SK-N-SH (cell line): ENCODE results near the gene HEBP2. TPM values are rescaled to one million over a fixed set of nuclear protein-coding genes. Genes with fewer than 3 reads are reported as not detected.

Experiments used
- CTCF ChIA-PET: fragments of 300-600, 350-600 bp; formaldehyde crosslinking; extraction: SDS; loops from one replicate; lab custom pipeline; 2021; lab: Yijun Ruan, JAX
- POLR2A ChIA-PET: fragments of 350-600 bp; sonication (Branson Sonifier 250); formaldehyde crosslinking; extraction: SDS; loops from one replicate; lab custom pipeline; 2020; ENCODE audit warnings: antibody characterized with exemption, inconsistent platforms; lab: Yijun Ruan, JAX
- DNase-seq: peaks from one replicate; pipeline ENCODE4 v3.0.0; 2012
- H2AFZ ChIP-seq: fragments of 200-600 bp; sonication (generic); 2 replicates; pipeline ENCODE4 v1.8.1; 2016; ENCODE audit warnings: antibody characterized with exemption, mild to moderate bottlenecking, low read depth
- H3F3A ChIP-seq: fragments of 200-600 bp; sonication (generic); replicated peaks from 2 replicates; pipeline ENCODE3; 2016; ENCODE audit warnings: antibody characterized with exemption, mild to moderate bottlenecking; ENCODE audit not compliant: insufficient read depth
- H3K27ac ChIP-seq, 2 experiments: fragments of 200-500 bp in 1 of 2; fragments of 200-600 bp in 1 of 2; sonication (Bioruptor generic) in 1 of 2; sonication (generic), shearing (Covaris generic) in 1 of 2; 2 replicates each; pipeline versions ENCODE4 v1.5.1 to v1.6.1; 2014 to 2016; ENCODE audit warnings: low read depth in 2 of 2, inconsistent platforms in 1 of 2, low read length in 1 of 2, mild to moderate bottlenecking in 1 of 2, mixed read lengths in 1 of 2
- H3K27me3 ChIP-seq: fragments of 200-600 bp; sonication (generic), shearing (Covaris generic); 2 replicates; pipeline ENCODE4 v1.6.1; 2016; ENCODE audit warnings: mixed run types; ENCODE audit not compliant: insufficient read depth
- H3K36me3 ChIP-seq, 2 experiments: fragments of 200-500 bp in 1 of 2; fragments of 200-600 bp in 1 of 2; sonication (Bioruptor generic) in 1 of 2; sonication (generic) in 1 of 2; replicated peaks in 1 of 2; 2 replicates each; pipeline versions ENCODE3 to v1.5.1; 2014 to 2016; ENCODE audit warnings: low read length in 1 of 2, mild to moderate bottlenecking in 1 of 2; ENCODE audit not compliant: insufficient read depth in 2 of 2, control insufficient read depth in 1 of 2
- H3K4me1 ChIP-seq, 2 experiments: fragments of 200-500 bp in 1 of 2; fragments of 200-600 bp in 1 of 2; sonication (Bioruptor generic) in 1 of 2; sonication (generic), shearing (Covaris generic) in 1 of 2; 2 replicates each; pipeline versions ENCODE4 v1.5.1 to v1.6.1; 2014 to 2016; ENCODE audit warnings: low read depth in 1 of 2, low read length in 1 of 2, mixed run types in 1 of 2; ENCODE audit not compliant: insufficient read depth in 2 of 2, control insufficient read depth in 1 of 2
- H3K4me2 ChIP-seq: fragments of 200-600 bp; sonication (generic), shearing (Covaris generic); 2 replicates; pipeline ENCODE4 v1.6.1; 2017; ENCODE audit warnings: mixed run types
- H3K4me3 ChIP-seq, 2 experiments: fragments of 200-500 bp in 1 of 2; fragments of 200-600 bp in 1 of 2; sonication (Bioruptor generic) in 1 of 2; sonication (generic), shearing (Covaris generic) in 1 of 2; 2 replicates each; pipeline versions ENCODE4 v1.5.1 to v1.8.1; 2014 to 2016; ENCODE audit warnings: low read depth in 2 of 2, inconsistent platforms in 1 of 2, low read length in 1 of 2, mild to moderate bottlenecking in 1 of 2, mixed read lengths in 1 of 2, moderate library complexity in 1 of 2
- H3K79me2 ChIP-seq: fragments of 200-600 bp; sonication (generic); 2 replicates; pipeline ENCODE4 v1.8.1; 2017; ENCODE audit warnings: mild to moderate bottlenecking; ENCODE audit not compliant: insufficient read depth
- H3K9ac ChIP-seq: fragments of 200-600 bp; sonication (generic); 2 replicates; pipeline ENCODE4 v1.6.1; 2017; ENCODE audit warnings: mixed run types
- H3K9me2 ChIP-seq: fragments of 200-600 bp; sonication (generic); 2 replicates; pipeline ENCODE4 v1.6.1; 2017; ENCODE audit warnings: mixed run types
- H3K9me3 ChIP-seq: fragments of 200-600 bp; sonication (generic); 2 replicates; pipeline ENCODE4 v1.6.1; 2017; ENCODE audit warnings: mixed run types, mild to moderate bottlenecking, moderate library complexity
- H4K20me1 ChIP-seq: fragments of 200-600 bp; sonication (generic); 2 replicates; pipeline ENCODE4 v1.6.1; 2017; ENCODE audit warnings: mild to moderate bottlenecking, mixed run types; ENCODE audit not compliant: insufficient read depth
- CHD2 ChIP-seq: fragments of 150-350 bp; IDR thresholded peaks from 2 replicates; pipeline ENCODE4 v1.6.1; 2018; ENCODE audit warnings: low read length; ENCODE audit not compliant: partially characterized antibody
- EP300 ChIP-seq, 2 experiments: IDR thresholded peaks; 2 replicates each; pipeline versions ENCODE4 v1.4.0 to v1.6.1; 2012; ENCODE audit warnings: borderline replicate concordance in 1 of 2, low read depth in 1 of 2, low read length in 1 of 2
- EZH2phosphoT487 ChIP-seq: fragments of 200-600 bp; sonication (generic); IDR thresholded peaks from 2 replicates; pipeline ENCODE4 v1.6.1; 2017; ENCODE audit warnings: low read depth, mixed run types, mild to moderate bottlenecking, antibody characterized with exemption, moderate library complexity, borderline replicate concordance
- FOSL2 ChIP-seq: IDR thresholded peaks from 2 replicates; pipeline ENCODE4 v1.4.0; 2012; ENCODE audit warnings: low read depth, mild to moderate bottlenecking, moderate library complexity, borderline replicate concordance
- FOXJ3 ChIP-seq: sonication (generic); formaldehyde crosslinking; IDR thresholded peaks from 2 replicates; pipeline ENCODE4 v1.5.1; 2020; ENCODE audit warnings: mild to moderate bottlenecking, missing genetic modification reagents
- FOXM1 ChIP-seq: IDR thresholded peaks from 2 replicates; pipeline ENCODE4 v1.4.0; 2012; ENCODE audit warnings: low read depth, mild to moderate bottlenecking
- IRF3 ChIP-seq: fragments of 150-350 bp; IDR thresholded peaks from 2 replicates; pipeline ENCODE4 v1.6.1; 2016; ENCODE audit warnings: mild to moderate bottlenecking, low read depth, low read length
- MAX ChIP-seq: IDR thresholded peaks from 2 replicates; pipeline ENCODE4 v1.4.0; 2012; ENCODE audit warnings: low read depth
- MEF2A ChIP-seq: IDR thresholded peaks from 2 replicates; pipeline ENCODE4 v1.4.0; 2012; ENCODE audit warnings: low read depth, borderline replicate concordance
- MXI1 ChIP-seq: IDR thresholded peaks from 2 replicates; pipeline ENCODE4 v1.6.1; 2012; ENCODE audit warnings: mild to moderate bottlenecking, low read depth, low read length, improper control_type of control experiment
- NFIC ChIP-seq: IDR thresholded peaks from 2 replicates; pipeline ENCODE4 v1.4.0; 2012; ENCODE audit warnings: borderline replicate concordance
- NRF1 ChIP-seq: IDR thresholded peaks from 2 replicates; pipeline ENCODE4 v1.6.1; 2012; ENCODE audit warnings: low read depth, mild to moderate bottlenecking, low read length
- RAD21 ChIP-seq: IDR thresholded peaks from 2 replicates; pipeline ENCODE4 v1.6.1; 2012; ENCODE audit warnings: mild to moderate bottlenecking, low read length
- RCOR1 ChIP-seq: fragments of 150-350 bp; IDR thresholded peaks from 2 replicates; pipeline ENCODE4 v1.6.1; 2017; ENCODE audit warnings: antibody characterized with exemption, low read length
- REST ChIP-seq: IDR thresholded peaks from 2 replicates; pipeline ENCODE4 v1.6.1; 2012; ENCODE audit warnings: mild to moderate bottlenecking, low read depth, low read length, moderate library complexity
- RXRA ChIP-seq: IDR thresholded peaks from 2 replicates; pipeline ENCODE4 v1.4.0; 2012; ENCODE audit warnings: low read depth, mild to moderate bottlenecking, borderline replicate concordance
- TAF1 ChIP-seq: IDR thresholded peaks from 2 replicates; pipeline ENCODE4 v1.6.1; 2012; ENCODE audit warnings: low read depth, mild to moderate bottlenecking, low read length, moderate library complexity, borderline replicate concordance
- YY1 ChIP-seq: IDR thresholded peaks from 2 replicates; pipeline ENCODE4 v1.4.0; 2012; ENCODE audit warnings: low read depth, mild to moderate bottlenecking
- WGBS: methylation state at CpG from one replicate; pipeline ENCODE4 v1.1.6; 2017; ENCODE audit warnings: low lambda C conversion rate; 5-methylcytosine and 5-hydroxymethylcytosine counted together
- polyA plus RNA-seq, 3 experiments: library from polyadenylated mRNA; depleted of rRNA; stranded (reverse); fragments of >200 nt; gene quantifications; 2 replicates each; pipeline ENCODE4 v1.2.3, GENCODE V29; 2012

Gene HEBP2
- polyA plus RNA-seq, 1 of the 3 experiments (the other 2 are of a cell fraction), result 7.6 TPM

GRCh38 chr6:138419766-138420165 is 15.7 kb downstream of the HEBP2 start:
- Histone ChIP-seq H3K4me3 (no peak overlapping the region), H3K27ac (no peak overlapping the region), H3K79me2 (no peaks in the 10 kb centered on the region), H3F3A (no peaks in the 10 kb centered on the region), H2AFZ (no peak overlapping the region), H3K9ac (no peak overlapping the region), H3K9me2 (no peaks in the 10 kb centered on the region), H3K27me3 (peaks cover 5% of the 10 kb centered on the region; the same call in 1 of the 2 replicates), H3K9me3 (no peaks in the 10 kb centered on the region), H3K4me2 (no peak overlapping the region), H3K36me3 (no peaks in the 10 kb centered on the region), H4K20me1 (no peaks in the 10 kb centered on the region), H3K4me1 (peaks cover 0 to 8% of the 10 kb centered on the region in 2 experiments; a peak in 1 of 4 replicates)
- CTCF ChIA-PET, result interaction anchor here (1.0 to 1.6 kb wide), 2 partner anchors 16 to 237 kb away, joined by 3 to 6 read pairs; partner anchors contain the start of gene HEBP2
- POLR2A ChIA-PET, result no interaction called here
- DNase-seq, result no peak
- 0% methylated on average over 3 of the region's 3 CpGs for WGBS
- no peak for TF ChIP-seq NFIC
- no peak for TF ChIP-seq CHD2
- TF ChIP-seq FOSL2, result no peak
- TF ChIP-seq FOXM1, result no peak
- TF ChIP-seq MXI1, result no peak
- TF ChIP-seq REST, result no peak
- TF ChIP-seq NRF1, result no peak
- no peak for TF ChIP-seq RXRA
- no peak for TF ChIP-seq FOXJ3 (CRISPR knock-in tag)
- TF ChIP-seq RCOR1, result no peak
- no peak for TF ChIP-seq EZH2phosphoT487
- TF ChIP-seq TAF1, result no peak
- TF ChIP-seq IRF3, result no peak
- TF ChIP-seq EP300 (IDR thresholded peaks at IDR 0.05; ENCODE audit: borderline replicate concordance in 1 of 2, low read depth in 1 of 2, low read length in 1 of 2), result no peak
- no peak for TF ChIP-seq MAX
- TF ChIP-seq MEF2A, result no peak
- TF ChIP-seq YY1, result no peak
- no peak for TF ChIP-seq RAD21
